ENCODE data around the gene SHH.

SHH gene

GRCh38 chr7:155766386-155766785 is 45.9 kb downstream of the SHH start:
- no peak for DNase-seq (ENCODE audit: low read depth in 2 of 3, low spot score in 2 of 3)

- DNase-seq (ENCODE audit: low read depth in 2 of 3, low spot score in 2 of 3): no peak
Measured at GRCh38 chr7:155765458-155765857, 46.8 kb downstream of the SHH start.

GRCh38 chr7:155764438-155764793 is 47.8 kb downstream of the SHH start:
- peak in 2 of 3 experiments; percentile 22 to 23 for DNase-seq (ENCODE audit: low read depth in 2 of 3, low spot score in 2 of 3)

- peak; percentile 41 to 50 (median 42) for DNase-seq (ENCODE audit: low read depth in 2 of 3, low spot score in 2 of 3)
Measured at GRCh38 chr7:155763691-155764437, 48.4 kb downstream of the SHH start.

DNA sequence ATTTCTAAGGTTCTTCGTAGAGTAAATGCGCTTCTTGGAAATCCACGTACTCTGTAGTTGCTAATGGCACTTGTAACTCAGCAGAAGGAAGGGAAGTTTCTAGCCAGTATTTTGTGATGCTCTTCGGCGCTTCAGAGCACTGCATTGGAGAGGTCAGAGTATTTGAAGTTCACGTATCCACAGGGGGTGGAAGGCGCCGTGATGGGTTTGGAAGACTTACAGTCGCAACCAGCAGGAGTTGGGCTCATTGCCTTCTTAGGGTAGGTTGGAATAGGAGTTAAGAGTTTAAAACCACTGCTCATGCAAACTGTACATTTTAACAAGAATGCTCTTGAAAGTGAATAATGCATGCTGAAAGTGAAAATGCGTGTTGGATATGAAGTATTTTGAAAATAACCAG is 49.1 kb downstream of the SHH start:
- no peak for DNase-seq (ENCODE audit: low read depth in 2 of 3, low spot score in 2 of 3)

- DNase-seq (ENCODE audit: low read depth in 2 of 3, low spot score in 2 of 3): no peak
Measured at GRCh38 chr7:155762655-155763054, 49.6 kb downstream of the SHH start.

DNA sequence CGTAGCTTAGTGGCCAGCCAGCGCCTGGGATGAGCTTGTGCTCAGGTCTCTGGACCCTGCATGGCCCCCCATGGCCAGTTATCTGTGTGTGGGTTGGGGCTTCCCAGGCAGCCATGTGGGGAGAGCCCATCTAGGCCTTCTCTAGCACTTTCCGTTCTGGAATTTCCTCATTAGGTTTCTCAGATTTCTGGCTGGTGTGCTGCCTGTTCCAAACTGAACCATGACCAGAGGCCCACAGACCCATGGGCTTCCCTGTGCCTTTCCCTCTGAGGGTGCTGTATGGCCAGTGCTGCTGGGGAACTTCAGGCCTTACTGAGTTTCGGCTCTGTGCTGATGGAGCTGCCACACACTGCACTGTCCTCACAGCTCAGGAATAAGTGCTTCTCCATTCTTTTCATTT is 50.2 kb downstream of the SHH start:
- no peak for DNase-seq (ENCODE audit: low read depth in 2 of 3, low spot score in 2 of 3)

DNA sequence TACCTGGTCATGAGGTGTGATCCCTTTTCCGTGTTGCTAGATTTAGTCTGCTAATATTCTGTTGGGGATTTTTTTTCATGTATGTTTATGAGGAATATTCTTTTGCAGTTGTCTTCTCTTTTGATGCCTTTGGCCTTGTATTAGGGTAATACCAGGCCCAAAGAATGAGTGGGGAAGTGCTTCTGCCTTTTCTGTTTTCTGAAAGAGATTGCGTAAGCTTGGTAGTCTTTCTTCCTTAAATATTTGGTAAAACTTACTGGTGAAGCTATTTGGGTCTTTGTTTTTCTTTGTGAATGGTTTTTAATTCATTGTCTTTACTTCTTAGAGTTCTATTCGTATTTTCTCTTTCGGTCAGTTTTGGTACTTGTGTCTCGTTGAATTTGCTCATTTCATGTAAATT is 51.1 kb downstream of the SHH start:
- DNase-seq (ENCODE audit: low read depth in 2 of 3, low spot score in 2 of 3): no peak

DNA sequence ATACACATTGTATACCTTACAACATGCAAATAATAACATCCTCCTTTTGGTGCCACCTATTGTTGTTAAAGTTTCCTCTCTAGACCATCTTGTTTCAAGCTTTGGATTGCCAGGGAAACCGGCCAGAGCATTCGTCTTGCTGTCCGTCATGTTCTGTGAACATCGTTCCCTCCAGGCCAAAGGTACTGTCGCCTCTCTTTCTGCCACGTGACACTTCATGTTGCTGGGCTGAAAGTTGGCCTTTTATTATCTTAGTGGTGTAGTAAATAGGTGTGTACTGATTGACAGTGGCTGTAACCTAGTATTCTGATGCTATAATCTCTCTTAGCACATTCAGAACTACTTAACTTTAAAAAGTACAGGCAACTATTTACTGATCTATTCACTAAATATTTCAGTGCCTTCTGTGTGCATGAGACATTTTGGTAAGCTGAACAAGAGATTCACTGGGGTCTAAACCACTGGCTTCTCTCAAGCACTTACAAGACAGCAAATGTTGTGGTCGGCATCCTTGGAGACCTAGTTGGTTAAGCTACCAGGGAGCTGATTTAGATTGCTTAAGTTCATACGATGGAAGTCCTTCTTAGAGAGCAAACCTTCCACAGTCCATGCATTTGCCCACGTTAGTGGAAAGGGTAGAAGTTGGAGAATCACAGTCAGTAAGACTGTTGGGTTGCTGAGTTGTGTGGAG is 52.4 kb downstream of the SHH start:
- no peak for DNase-seq (ENCODE audit: low read depth in 2 of 3, low spot score in 2 of 3)

- no peak for DNase-seq (ENCODE audit: low read depth in 2 of 3, low spot score in 2 of 3)
Measured at GRCh38 chr7:155758348-155758747, 53.9 kb downstream of the SHH start.

- DNase-seq (ENCODE audit: low read depth in 2 of 3, low spot score in 2 of 3): no peak
Measured at GRCh38 chr7:155756322-155756721, 55.9 kb downstream of the SHH start.

DNA sequence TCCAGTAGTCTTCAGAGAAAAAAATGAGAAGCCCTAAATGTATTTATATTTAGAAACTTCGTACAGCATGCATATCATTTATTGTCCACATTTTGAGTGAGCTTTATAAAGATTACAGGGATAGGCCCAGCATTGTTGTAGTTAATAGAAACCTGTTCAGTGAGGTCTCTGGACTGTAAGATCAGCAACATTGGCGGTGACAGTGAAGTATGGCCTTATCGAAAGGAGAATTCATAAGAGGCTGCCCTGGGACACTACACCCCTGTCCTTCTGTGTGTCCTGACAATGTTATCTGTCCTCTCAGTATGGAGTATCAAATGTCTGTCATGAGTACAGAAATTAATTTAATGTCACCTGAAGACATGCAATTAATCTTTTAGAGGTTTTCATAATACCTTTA is 57.2 kb downstream of the SHH start:
- DNase-seq (ENCODE audit: low read depth in 2 of 3, low spot score in 2 of 3): no peak

DNA sequence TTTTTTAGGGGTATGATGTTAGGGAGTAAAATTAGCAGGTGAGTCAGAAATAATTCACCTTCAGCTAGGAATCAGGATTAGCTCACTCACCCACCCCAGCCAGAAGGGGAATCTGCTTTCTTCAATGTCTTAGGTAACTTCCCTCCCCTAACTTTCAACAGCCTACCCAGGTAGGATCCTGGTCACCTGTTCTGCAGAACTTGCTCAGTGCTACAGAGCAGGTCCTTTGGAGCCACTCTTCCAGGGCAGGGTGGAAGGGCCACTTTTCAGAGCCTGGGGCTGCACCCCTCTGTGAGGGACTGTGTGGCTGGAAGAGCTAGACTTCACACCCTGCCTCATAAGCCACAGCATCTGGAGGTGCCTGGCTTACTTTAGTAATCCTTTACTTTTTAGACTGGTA is 58.1 kb downstream of the SHH start:
- no peak for DNase-seq (ENCODE audit: low read depth in 2 of 3, low spot score in 2 of 3)

GRCh38 chr7:155753446-155753965 is 58.8 kb downstream of the SHH start:
- DNase-seq (ENCODE audit: low read depth in 2 of 3, low spot score in 2 of 3): no peak

GRCh38 chr7:155752756-155753445 is 59.4 kb downstream of the SHH start:
- DNase-seq (ENCODE audit: low read depth in 2 of 3, low spot score in 2 of 3): no peak

GRCh38 chr7:155751409-155751808 is 60.9 kb downstream of the SHH start:
- DNase-seq (ENCODE audit: low read depth in 2 of 3, low spot score in 2 of 3): no peak

GRCh38 chr7:155750255-155751125 is 61.8 kb downstream of the SHH start:
- no peak for DNase-seq (ENCODE audit: low read depth in 2 of 3, low spot score in 2 of 3)
